ENCODE measurements around the gene STAB2.

The STAB2 gene

GRCh38 chr12:103586791-103587370 is at the start of gene STAB2:
STAB2 (plus strand) TSS chr12:103587273; CDS start chr12:103587477, 204 bp downstream.
- DNase-seq = no peak

GRCh38 chr12:103538397-103538796 is 48.7 kb upstream of the STAB2 start:
- no peak for DNase-seq

GRCh38 chr12:103540319-103540718 is 46.8 kb upstream of the STAB2 start:
- DNase-seq = no peak

GRCh38 chr12:103542078-103542477 is 45.0 kb upstream of the STAB2 start:
- no peak for DNase-seq

GRCh38 chr12:103546959-103547358 is 40.1 kb upstream of the STAB2 start:
- no peak for DNase-seq

- no peak for DNase-seq
Observed at GRCh38 chr12:103547376-103547775, 39.7 kb upstream of the STAB2 start.

- DNase-seq = no peak
Observed at GRCh38 chr12:103547929-103548328, 39.1 kb upstream of the STAB2 start.

- DNase-seq = peak; percentile 66 to 67
Observed at GRCh38 chr12:103548622-103549601, 38.2 kb upstream of the STAB2 start.

- DNase-seq = no peak
Observed at GRCh38 chr12:103556890-103557627, 30.0 kb upstream of the STAB2 start.

- no peak for DNase-seq
Observed at GRCh38 chr12:103557628-103558010, 29.5 kb upstream of the STAB2 start.

GRCh38 chr12:103558879-103559278 is 28.2 kb upstream of the STAB2 start:
- no peak for DNase-seq

- DNase-seq = no peak
Observed at GRCh38 chr12:103560604-103561101, 26.4 kb upstream of the STAB2 start.

- no peak for DNase-seq
Observed at GRCh38 chr12:103561174-103561573, 25.9 kb upstream of the STAB2 start.

- DNase-seq = no peak
Observed at GRCh38 chr12:103566398-103566797, 20.7 kb upstream of the STAB2 start.

- no peak for DNase-seq
Observed at GRCh38 chr12:103569278-103569677, 17.8 kb upstream of the STAB2 start.

GRCh38 chr12:103571286-103571685 is 15.8 kb upstream of the STAB2 start:
- no peak for DNase-seq

- DNase-seq = no peak
Observed at GRCh38 chr12:103572312-103573045, 14.6 kb upstream of the STAB2 start.

- DNase-seq = no peak
Observed at GRCh38 chr12:103573185-103573584, 13.9 kb upstream of the STAB2 start.

GRCh38 chr12:103578926-103579325 is 8.1 kb upstream of the STAB2 start:
- no peak for DNase-seq

- no peak for DNase-seq
Observed at GRCh38 chr12:103580026-103580425, 7.0 kb upstream of the STAB2 start.

GRCh38 chr12:103583008-103583407 is 4.1 kb upstream of the STAB2 start:
- no peak for DNase-seq

- no peak for DNase-seq
Observed at GRCh38 chr12:103586132-103586531, 941 bp upstream of the STAB2 start.

GRCh38 chr12:103588680-103589079 is 1.6 kb downstream of the STAB2 start:
- no peak for DNase-seq

All from CD4-positive, alpha-beta T cell treated with Interleukin-4 for 1 hour (primary cell).